ENCODE measurements around the gene CORIN. TPM values are rescaled to one million over a fixed set of nuclear protein-coding genes. Genes with fewer than 3 reads are reported as not detected.

CORIN gene
- total RNA-seq, 2 donors from 2014 or later, result 0.58 to 1.5 TPM

DNA sequence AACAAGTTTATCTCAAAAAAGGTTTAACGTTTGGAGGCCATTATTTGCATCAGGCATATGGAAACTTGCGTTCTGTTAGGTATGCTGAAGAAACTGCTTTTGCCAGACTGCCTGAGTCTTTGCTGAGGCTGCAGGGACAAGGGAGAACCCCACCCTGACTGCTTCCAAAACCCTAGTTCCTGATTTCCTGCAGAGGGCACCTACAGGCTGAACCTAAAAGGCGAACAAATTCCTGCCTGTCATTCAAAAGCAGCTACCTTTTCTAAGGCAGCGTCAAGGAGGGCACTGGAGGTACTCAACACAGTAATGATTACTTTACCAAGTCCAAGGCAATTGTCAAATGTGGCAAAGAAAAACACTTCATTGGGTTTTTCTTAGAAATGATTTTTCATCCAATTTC lies 578 bp upstream of the CORIN start:
- no peak for ATAC-seq
- intact Hi-C loops (cut with DNase I, micrococcal nuclease), result no loop called here
- no peak for DNase-seq

DNA sequence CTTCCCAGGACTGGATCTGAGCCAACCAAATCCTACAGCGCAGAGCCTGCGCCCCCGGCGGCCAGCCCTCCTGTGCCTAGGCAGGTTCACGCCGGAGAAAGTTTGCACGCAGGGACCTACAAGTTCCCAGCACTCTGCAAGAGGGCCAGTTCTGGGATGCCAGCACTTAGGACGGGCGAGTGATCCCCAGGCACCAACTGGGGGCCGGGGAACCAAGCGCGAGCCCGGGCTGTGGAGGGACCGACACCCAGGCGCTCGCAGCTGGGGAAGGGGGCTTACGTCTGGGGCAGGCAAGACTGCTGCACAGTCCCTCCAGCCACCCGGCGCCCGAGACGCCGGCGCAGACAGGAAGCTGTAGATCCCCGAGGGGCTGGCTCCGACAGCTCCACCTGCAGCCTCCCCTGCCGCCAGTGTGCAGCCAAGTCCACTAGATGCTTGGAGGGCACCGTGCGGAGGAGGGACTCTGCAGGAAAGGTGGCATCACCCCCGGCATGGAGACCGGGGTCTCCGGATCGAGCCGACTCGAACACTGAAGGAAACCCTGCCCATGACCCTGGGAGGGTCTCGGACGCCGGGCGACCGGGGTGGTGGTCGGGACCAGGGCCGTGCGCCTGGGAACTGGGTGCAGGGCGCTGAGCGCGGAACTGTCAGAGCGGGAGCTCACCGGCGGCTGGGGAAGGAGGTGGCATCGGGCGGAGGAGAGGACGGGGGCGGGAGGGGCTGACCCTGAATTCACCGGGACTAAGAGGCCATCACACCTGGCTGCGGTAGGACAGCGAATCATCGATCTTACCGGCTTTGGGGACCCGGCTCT lies 566 bp downstream of the CORIN start:
- intact Hi-C loops (cut with DNase I, micrococcal nuclease), result no loop called here
- peak in 1 of 2 donors; percentile 58 for DNase-seq
- peak; percentile 71 for ATAC-seq

DNA sequence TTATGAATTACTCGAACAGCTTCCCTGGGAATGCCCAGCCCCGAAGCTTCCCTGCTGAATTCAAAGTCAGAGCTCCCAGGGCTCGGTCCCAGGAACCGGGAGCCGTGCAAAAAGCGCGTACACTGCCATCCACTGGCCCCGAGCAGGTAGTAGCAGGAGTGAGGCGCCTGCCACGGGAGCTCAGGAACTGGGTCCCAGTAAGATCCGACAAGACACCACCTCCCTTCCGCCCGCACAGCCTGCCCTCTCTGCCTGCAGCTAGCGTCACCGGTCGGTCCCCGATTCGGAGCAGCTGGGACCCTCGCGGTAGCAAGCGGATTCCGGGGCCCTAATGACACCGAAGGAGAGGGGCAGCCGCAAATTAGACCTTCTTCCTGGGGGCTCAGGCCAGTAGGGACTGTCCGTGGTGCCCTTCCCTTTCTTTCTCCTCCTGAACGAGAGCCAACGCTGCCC lies 1.2 kb downstream of the CORIN start:
- intact Hi-C loops (cut with DNase I, micrococcal nuclease), result no loop called here
- peak; percentile 96 for ATAC-seq
- peak; percentile 65 to 81 for DNase-seq

DNA sequence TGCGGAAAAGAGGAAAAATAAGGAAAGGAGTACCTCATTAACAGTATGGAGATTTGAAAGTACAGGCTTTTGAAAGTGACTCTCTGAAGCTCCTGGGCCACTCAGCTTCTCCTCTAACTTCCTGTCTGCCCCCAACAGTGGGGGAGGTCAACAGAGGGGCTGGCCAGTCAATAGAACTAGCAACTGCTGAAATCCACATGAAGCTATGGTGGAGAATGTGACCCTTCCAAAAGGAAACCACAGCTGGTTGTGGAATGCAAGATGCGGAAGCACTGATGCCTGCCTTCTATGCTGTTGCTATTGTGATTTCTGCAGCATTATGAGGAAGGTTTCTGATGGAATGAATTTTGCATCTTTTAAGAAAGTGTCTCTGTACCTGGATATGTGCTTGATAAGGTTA lies 2.4 kb downstream of the CORIN start:
- intact Hi-C loops (cut with DNase I, micrococcal nuclease), result no loop called here
- no peak for ATAC-seq

DNA sequence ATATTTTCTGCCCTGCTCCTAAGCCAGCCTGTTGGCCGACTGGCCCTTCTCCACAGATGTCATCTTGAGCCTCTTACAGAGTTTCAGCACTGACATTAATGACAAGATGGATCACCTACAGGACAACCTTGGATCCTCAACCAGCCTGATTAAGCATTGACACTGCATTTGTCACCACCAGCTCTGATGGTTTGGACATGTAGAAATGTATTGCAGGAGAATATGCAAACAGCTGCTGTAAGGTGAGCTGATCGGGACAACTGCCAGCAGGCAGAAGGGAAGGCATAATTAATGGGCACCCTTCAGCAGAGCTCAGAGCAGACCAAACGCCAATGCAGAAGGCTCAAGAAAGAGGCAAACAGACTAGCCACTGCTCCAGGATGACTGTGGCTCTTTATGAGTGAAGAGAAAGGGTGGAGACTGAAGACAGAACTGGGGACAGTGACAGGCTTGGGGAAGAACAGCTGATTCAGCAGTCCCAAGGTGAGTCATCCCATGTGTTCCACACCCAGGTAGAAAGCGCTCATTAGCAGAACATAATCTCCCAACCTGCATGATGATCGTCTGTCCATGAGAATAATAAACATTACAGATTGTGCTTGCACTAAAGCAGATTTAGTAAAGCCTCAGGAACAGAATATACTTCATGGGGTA lies 6.7 kb downstream of the CORIN start:
- ATAC-seq (peak; percentile 84), DNase-seq (no peak)
- intact Hi-C loops (cut with DNase I, micrococcal nuclease), result no loop called here

More for the DNA sequence above, 2.4 kb downstream of the CORIN start:
- no peak for DNase-seq

DNA sequence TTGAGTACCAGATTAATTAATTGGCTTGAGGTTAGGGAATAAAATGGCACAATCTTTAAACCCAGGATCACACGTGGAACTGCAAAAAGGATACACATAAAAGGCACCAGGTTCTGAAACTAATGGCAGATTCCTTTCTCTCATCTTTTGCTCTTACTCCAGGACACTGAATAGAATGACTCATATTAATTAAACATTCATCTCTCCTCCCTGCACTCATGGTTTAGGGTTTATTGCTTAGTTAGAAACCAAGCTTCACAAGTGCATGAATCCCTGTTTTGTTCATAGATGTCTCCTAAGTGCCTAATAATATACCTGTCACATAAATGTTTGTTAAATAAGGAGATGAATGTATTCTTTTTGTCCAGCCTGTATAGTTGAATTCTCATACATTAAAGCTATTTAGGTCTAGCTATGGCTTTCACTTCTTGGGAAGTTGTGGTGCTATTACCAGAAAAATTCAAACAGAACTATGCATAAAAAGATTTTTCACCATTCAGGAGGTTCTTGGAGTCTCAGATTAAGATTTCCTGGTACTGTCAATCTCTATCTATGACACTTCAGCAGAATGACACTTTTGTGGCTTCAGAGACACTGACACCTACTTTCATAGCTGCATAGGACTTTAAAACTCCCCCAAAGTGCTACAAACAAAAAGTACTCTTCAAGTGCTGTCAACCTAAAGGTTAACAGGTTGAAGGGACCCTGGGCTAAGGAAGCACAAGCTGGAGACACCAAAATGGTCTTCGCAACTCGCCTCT lies 7.4 kb downstream of the CORIN start:
- intact Hi-C loops (cut with DNase I, micrococcal nuclease), result no loop called here
- no peak for ATAC-seq
- no peak for DNase-seq

DNA sequence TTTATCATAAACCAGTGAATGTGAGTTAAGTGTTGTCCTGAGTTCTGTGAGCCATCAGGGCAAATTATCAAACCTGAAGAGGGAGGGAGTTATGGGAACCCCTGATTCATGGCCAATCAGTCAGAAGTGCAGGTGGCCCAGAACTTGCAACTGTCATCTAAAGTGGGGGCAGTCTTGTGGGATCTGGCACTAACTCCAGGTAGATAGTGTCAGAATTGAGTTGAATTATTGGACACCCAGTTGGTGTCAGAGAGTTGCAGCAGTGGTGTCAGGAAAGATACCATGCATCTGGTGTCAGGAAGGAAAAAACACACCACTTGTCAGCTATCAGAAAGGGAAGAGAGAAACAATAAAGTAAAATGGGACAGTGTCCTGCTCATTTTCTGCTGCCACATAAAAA lies 8.4 kb downstream of the CORIN start:
- DNase-seq, result no peak
- intact Hi-C loops (cut with DNase I, micrococcal nuclease), result no loop called here

DNA sequence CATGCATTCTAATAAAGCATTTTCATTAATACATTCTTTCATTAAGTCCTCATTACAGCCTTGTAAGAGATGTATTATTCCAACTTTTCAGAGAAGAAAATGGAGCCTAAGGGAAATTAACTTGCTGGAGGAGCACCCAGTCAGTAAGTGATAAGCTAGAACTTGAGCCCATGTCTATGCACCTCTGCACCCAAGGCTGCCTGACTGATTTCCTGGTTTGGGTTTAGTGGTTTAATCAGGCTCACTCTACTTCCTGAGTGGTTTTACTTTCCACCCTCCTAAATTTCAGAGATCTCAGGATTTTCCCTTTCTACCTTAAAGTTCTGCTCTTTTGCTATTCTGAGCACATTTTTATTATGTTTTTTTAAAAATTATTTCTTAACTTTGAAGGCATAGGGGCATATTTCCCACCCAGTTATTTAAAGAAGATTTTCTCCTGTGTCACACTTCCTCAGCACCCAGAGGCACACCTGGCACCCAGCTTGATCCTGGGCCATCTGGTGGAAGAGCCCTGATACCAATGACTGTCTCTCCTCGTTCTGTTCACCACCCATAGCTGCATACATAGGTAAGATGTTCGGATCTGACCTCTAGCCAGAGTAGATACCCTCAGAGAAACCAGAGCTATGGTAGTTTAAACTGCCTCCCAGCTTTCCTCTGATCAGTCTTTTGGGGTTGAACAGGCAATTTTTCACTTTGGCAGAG lies 10.4 kb downstream of the CORIN start:
- ATAC-seq, result no peak
- DNase-seq, result no peak
- intact Hi-C loops (cut with DNase I, micrococcal nuclease), result no loop called here

More for the DNA sequence above, 8.4 kb downstream of the CORIN start:
- ATAC-seq, result no peak

DNA sequence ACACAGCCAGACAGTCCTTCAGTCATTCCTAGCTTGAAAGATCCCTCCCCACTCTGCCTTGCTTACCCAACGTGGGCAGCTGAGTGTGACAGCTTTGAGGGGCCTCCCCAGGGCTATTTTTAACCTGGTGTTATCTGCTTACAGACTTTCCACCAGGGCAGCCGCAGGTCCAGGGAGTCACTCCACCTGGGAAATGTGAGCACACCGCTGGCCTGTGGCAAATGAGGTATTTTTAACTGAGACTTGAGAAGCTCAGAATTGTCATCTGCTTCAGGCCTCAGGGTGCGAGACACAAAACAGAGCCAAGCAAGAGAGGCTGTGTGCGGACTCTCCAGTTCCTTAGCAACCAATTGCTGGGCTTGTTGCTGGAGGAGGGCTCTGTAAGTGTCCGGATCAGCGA lies 13.0 kb downstream of the CORIN start:
- no peak for DNase-seq
- intact Hi-C loops (cut with DNase I, micrococcal nuclease), result no loop called here
- ATAC-seq, result no peak

DNA sequence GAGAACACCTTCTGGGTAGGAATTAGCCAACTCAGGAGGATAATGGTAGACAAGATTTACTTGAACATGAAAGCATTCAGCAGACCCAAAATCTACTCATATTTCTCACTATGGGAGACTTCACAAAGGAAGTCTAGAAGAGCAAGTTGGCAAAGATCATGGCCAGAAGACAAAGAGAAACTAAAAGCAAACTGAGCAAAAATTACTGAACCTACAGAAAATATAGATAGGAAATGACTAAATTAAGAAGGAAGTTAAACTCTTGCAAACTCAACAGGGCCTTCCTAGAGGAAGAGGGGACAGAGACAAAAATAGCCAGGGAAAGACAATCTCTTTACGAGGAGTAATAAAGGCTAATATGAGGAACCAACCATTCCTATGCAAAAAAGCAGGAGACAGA lies 18.7 kb downstream of the CORIN start:
- DNase-seq (no peak), ATAC-seq (no peak)
- intact Hi-C loops (cut with DNase I, micrococcal nuclease), result no loop called here

DNA sequence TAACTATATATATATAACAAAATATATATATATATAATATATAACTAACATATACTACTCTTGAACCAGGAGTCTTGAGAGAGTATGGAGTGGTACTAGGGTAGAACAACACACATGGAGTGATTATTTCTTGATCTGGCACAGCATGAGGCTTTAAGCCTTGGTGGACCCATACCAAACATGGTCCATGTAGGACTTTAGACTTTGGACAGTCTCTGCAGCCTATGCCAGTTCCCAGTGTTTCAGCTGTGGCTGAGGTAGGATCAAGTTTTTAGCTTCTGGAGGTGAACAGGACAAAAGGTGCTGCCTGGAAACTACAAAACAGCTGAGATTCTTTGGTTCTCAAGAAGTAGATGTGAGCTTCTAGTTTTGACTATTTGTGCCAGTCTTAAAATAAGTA lies 20.6 kb downstream of the CORIN start:
- ATAC-seq (no peak), DNase-seq (no peak)
- intact Hi-C loops (cut with DNase I, micrococcal nuclease), result no loop called here

DNA sequence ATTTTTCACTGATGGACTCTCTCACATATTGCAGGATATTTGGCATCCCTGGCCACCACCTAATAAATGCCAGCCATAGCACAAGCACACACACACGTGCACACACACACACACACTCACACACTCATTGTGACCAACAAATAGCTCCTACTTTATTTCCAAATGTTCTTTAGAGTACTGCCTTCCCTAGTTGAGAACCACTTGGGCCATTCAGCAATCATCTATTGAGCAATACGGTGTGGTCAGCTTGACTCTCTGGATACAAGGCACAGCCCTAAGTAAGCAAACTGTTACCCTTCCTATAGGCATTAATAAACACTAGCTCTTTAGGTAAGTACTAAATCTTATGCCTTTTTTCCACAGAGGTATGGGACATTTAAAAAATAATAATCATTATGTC lies 21.1 kb downstream of the CORIN start:
- DNase-seq, result no peak
- no peak for ATAC-seq
- intact Hi-C loops (cut with DNase I, micrococcal nuclease), result no loop called here

DNA sequence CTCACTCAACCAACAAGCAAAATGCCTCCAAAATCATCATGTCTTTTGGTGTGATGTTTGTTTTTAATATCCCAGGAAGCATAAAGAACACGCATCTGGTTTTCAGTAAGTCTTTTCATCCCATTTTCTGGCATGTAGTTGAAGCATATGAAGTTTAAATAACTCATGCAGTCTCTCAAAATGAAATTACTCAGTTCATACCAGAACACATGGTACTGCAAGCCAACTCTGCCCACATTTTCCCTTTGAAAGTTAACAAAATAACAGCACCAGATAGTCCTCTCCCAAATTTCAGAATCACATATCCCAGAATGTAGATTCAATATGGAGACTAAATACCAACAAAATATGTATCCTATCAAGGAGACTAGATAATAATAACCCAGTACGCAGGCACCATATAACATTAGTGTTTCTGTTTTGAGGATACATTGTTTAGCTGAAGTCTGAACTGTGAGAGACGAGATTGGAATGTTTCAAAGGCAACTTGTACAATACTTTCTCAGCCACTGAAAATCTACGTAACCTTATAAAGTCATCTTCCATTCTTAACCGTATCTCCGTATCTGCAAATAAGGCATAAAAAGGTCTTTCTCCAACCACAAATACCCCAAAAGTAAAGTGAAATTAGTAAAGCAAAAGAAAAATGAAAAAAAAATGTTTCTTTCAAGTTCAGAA lies 23.1 kb downstream of the CORIN start:
- no peak for DNase-seq
- intact Hi-C loops (cut with DNase I, micrococcal nuclease), result no loop called here
- no peak for ATAC-seq

DNA sequence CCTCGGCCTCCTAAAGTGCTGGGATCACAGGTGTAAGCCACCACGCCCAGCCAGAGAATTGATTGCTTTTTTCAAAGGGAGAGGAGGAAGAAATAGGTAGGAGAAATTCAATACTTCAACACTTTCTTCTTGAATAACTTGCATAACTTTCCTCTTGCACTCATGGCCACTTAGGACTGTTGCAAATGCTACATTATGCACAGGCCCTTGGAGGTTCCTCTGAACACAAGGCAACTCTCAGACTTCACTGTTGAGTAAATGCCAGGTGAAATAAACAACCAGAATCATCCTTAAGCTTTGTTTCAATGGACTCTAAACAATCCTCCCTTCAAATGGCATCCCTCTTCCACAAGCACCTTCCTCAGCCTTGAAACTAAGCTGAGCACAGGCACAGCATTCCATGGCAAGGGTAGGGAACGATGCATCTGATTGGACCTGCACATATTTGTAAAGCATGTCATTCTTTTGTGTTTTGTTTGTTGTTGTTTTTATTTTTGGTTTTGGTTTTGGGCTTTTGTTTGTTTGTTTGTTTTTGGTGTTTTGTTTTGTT lies 28.1 kb downstream of the CORIN start:
- intact Hi-C loops (cut with DNase I, micrococcal nuclease), result no loop called here
- DNase-seq, result no peak
- no peak for ATAC-seq

DNA sequence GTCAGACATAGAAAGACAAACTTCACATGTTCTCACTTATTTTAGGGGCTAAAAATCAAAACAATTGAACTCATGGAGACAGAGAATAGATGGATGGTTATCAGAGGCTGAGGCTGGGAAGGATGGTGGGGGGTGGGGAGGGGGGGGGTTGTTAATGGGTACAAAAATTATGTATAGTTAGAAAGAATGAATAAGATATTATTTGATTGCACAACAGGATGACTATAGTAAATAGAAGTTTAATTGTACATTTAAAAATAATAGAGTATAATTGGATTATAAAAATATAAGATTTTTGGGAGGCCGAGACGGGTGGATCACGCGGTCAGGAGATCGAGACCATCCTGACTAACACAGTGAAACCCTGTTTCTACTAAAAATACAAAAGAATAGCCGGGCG lies 33.3 kb downstream of the CORIN start:
- intact Hi-C loops (cut with DNase I, micrococcal nuclease), result no loop called here
- no peak for ATAC-seq
- DNase-seq, result no peak

DNA sequence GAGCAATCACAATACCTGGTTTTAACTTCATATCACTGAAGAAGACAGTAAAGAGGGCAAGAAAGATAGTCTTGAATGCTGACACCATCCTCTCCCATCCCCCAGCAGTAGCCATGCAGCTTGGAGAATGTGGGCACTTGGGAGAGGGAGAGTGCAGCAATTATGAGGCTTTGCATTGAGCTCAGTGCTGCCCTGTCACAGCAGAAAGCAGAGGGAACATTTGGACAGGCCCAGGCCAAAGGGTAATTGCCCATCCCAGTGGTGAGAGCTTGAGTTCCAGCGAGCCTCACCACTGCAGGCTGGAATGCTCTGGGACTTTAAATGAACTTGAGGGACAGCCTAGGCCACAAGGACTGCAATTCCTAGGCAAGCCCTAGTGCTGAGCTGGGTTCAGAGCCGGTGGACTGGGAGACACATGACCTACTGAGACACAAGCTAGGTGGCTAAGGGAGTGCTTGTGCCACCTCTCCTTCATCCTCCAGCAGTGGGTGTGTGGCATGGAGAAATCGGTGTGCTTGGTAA lies 36.3 kb downstream of the CORIN start:
- ATAC-seq (no peak), DNase-seq (no peak)
- intact Hi-C loops (cut with DNase I, micrococcal nuclease), result no loop called here

DNA sequence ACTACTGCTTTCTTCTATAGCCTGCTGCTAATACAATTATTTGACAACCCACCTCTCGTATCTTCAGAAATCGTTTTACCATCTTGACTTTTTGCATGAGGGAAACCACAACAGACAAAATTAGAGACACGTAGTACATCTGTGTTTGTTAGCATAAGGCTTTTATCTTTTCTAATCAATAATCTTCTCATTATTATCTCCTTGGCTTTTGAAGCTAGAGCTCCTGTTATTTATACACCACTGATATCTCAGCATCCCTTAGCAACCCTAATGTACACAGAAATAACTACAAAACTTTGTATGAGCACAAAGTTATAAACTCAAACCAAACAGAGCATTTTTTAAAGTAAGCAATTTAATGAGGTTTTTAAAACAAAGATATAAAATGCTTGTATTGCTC lies 39.7 kb downstream of the CORIN start:
- DNase-seq, result no peak
- no peak for ATAC-seq
- intact Hi-C loops (cut with DNase I, micrococcal nuclease), result no loop called here

DNA sequence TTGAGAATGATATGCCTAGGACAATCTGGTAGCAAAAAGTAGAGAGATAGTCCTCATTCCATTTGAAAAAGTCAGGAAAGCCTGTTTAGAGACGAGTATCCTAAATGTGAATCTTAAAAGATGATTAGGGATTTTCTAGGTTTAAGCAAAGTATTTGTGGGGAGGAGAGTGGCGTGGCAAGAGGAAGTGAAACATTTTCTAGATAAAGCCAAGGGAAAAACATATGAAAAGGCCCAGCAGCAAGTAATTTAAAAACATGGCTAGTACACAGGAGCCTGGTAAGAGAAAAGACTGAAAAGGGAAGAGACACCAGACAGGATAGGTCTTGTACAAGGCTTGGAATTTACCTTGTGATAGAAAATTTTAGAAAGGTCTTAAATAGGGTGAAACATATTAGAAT lies 45.9 kb downstream of the CORIN start:
- intact Hi-C loops (cut with DNase I, micrococcal nuclease), result no loop called here
- DNase-seq, result no peak
- no peak for ATAC-seq

All from left colon (tissue), 2 donors.